SK-N-SH treated with all-trans-retinoic acid at 6 μM for 48 hours (cell line): Measurements from ENCODE around the gene SLC30A5.

Experiments used
- ATAC-seq: fragments of 200-7000 bp; cut with Tn5 transposase; 3 replicates; pipeline ENCODE4 v1.9.1; 2020; ENCODE audit warnings: mild to moderate bottlenecking, moderate library complexity
- ARNTL ChIP-seq: fragments of 450-650 bp; formaldehyde crosslinking; IDR thresholded peaks from 2 replicates; pipeline ENCODE4 v1.5.0; 2020; ENCODE audit warnings: low read depth, mild to moderate bottlenecking, moderate library complexity, borderline replicate concordance
- BACH2 ChIP-seq: fragments of 250-450 bp; sonication (Bioruptor Pico); IDR thresholded peaks from 2 replicates; pipeline ENCODE4 v1.9.0; 2021; ENCODE audit warnings: mild to moderate bottlenecking, borderline replicate concordance
- CREB5 ChIP-seq: fragments of 250-450 bp; sonication (Bioruptor Pico); IDR thresholded peaks from 2 replicates; pipeline ENCODE4 v1.5.1; 2020; ENCODE audit warnings: low read depth, mild to moderate bottlenecking, moderate library complexity
- CSDC2 ChIP-seq: fragments of 250-450 bp; sonication (Bioruptor Pico); IDR thresholded peaks from 2 replicates; pipeline ENCODE4 v1.5.0; 2020; ENCODE audit warnings: mild to moderate bottlenecking, moderate library complexity
- CSRNP3 ChIP-seq: fragments of 250-450 bp; sonication (Bioruptor Pico); IDR thresholded peaks from 2 replicates; pipeline ENCODE4 v1.5.1; 2021; ENCODE audit warnings: mild to moderate bottlenecking, moderate library complexity
- ESRRG ChIP-seq: fragments of 250-450 bp; sonication (Bioruptor Pico); IDR thresholded peaks from 2 replicates; pipeline ENCODE4 v1.6.1; 2021; ENCODE audit warnings: mild to moderate bottlenecking
- GLIS3 ChIP-seq: fragments of 250-450 bp; sonication (Bioruptor Pico); IDR thresholded peaks from 2 replicates; pipeline ENCODE4 v1.5.0; 2020; ENCODE audit warnings: mild to moderate bottlenecking, moderate library complexity
- ISL1 ChIP-seq: fragments of 250-450 bp; sonication (Bioruptor Pico); IDR thresholded peaks from 2 replicates; pipeline ENCODE4 v2.1.2; 2022; ENCODE audit warnings: mild to moderate bottlenecking, moderate library complexity
- OSR1 ChIP-seq: fragments of 250-450 bp; sonication (Bioruptor Pico); IDR thresholded peaks from 2 replicates; pipeline ENCODE4 v1.8.0; 2022; ENCODE audit warnings: moderate library complexity, mild to moderate bottlenecking, inconsistent platforms
- PATZ1 ChIP-seq: fragments of 250-450 bp; sonication (Bioruptor Pico); IDR thresholded peaks from 2 replicates; pipeline ENCODE4 v1.8.0; 2020; ENCODE audit warnings: mild to moderate bottlenecking, moderate library complexity, borderline replicate concordance
- POU6F1 ChIP-seq: fragments of 250-450 bp; sonication (Bioruptor Pico); IDR thresholded peaks from 2 replicates; pipeline ENCODE4 v1.8.0; 2021; ENCODE audit warnings: low read depth, mild to moderate bottlenecking, moderate library complexity, borderline replicate concordance
- PPARA ChIP-seq: fragments of 250-450 bp; sonication (Bioruptor Pico); IDR thresholded peaks from 2 replicates; pipeline ENCODE4 v1.5.0; 2020; ENCODE audit warnings: mild to moderate bottlenecking, borderline replicate concordance
- RARB ChIP-seq: fragments of 250-450 bp; sonication (Bioruptor Pico); IDR thresholded peaks from 2 replicates; pipeline ENCODE4 v1.8.0; 2021; ENCODE audit warnings: mild to moderate bottlenecking, moderate library complexity
- SNAI2 ChIP-seq: fragments of 250-450 bp; sonication (Bioruptor Pico); IDR thresholded peaks from 2 replicates; pipeline ENCODE4 v1.5.0; 2020; ENCODE audit warnings: mild to moderate bottlenecking, moderate library complexity
- TCF4 ChIP-seq: fragments of 250-450 bp; sonication (Bioruptor Pico); IDR thresholded peaks from 2 replicates; pipeline ENCODE4 v1.8.0; 2021; ENCODE audit warnings: mild to moderate bottlenecking, moderate library complexity, borderline replicate concordance
- TOX ChIP-seq: fragments of 250-450 bp; sonication (Bioruptor Pico); IDR thresholded peaks from 2 replicates; pipeline ENCODE4 v1.8.0; 2021; ENCODE audit warnings: mild to moderate bottlenecking, moderate library complexity, borderline replicate concordance
- TSHZ2 ChIP-seq: fragments of 250-450 bp; sonication (Bioruptor Pico); IDR thresholded peaks from 2 replicates; pipeline ENCODE4 v1.5.0; 2020; ENCODE audit warnings: mild to moderate bottlenecking, moderate library complexity
- ZC3H10 ChIP-seq: fragments of 250-450 bp; sonication (Bioruptor Pico); IDR thresholded peaks from 2 replicates; pipeline ENCODE4 v1.5.1; 2021; ENCODE audit warnings: mild to moderate bottlenecking, moderate library complexity
- ZFP3 ChIP-seq: fragments of 250-450 bp; sonication (Bioruptor Pico); IDR thresholded peaks from 2 replicates; pipeline ENCODE4 v1.5.0; 2020; ENCODE audit warnings: mild to moderate bottlenecking, moderate library complexity
- ZFP30 ChIP-seq: fragments of 450-650 bp; formaldehyde crosslinking; IDR thresholded peaks from 2 replicates; pipeline ENCODE4 v1.5.0; 2022; ENCODE audit warnings: mild to moderate bottlenecking, moderate library complexity
- ZNF70 ChIP-seq: fragments of 450-650 bp; formaldehyde crosslinking; IDR thresholded peaks from 2 replicates; pipeline ENCODE4 v1.5.0; 2020; ENCODE audit warnings: mild to moderate bottlenecking, moderate library complexity
- ZNF8 ChIP-seq: fragments of 450-650 bp; formaldehyde crosslinking; IDR thresholded peaks from 2 replicates; pipeline ENCODE4 v1.5.0; 2020; ENCODE audit warnings: mild to moderate bottlenecking, moderate library complexity

Gene SLC30A5

GRCh38 chr5:69048230-69048629 lies 45.6 kb upstream of the SLC30A5 start (continued):
- TF ChIP-seq ZFP3 (CRISPR knock-in tag) (no peak), ISL1 (no peak), RARB (CRISPR knock-in tag) (no peak), PPARA (CRISPR knock-in tag) (no peak), TCF4 (CRISPR knock-in tag) (no peak)
- TF ChIP-seq, all 23 proteins: peak for 0

GRCh38 chr5:69049151-69049550 lies 44.7 kb upstream of the SLC30A5 start:
- no peak for TF ChIP-seq ZNF70 (CRISPR knock-in tag)
- TF ChIP-seq CSRNP3 (CRISPR knock-in tag) = no peak
- TF ChIP-seq TOX (CRISPR knock-in tag) = no peak
- TF ChIP-seq, all 23 proteins: peak for 0
- no peak for ATAC-seq

GRCh38 chr5:69049796-69050195 lies 44.0 kb upstream of the SLC30A5 start:
- ATAC-seq = no peak
- no peak for TF ChIP-seq PPARA (CRISPR knock-in tag)
- TF ChIP-seq RARB (CRISPR knock-in tag) = no peak
- no peak for TF ChIP-seq ZNF70 (CRISPR knock-in tag)
- TF ChIP-seq ZFP3 (CRISPR knock-in tag) = no peak
- TF ChIP-seq TCF4 (CRISPR knock-in tag) = no peak
- TF ChIP-seq ZFP30 (CRISPR knock-in tag) = no peak
- TF ChIP-seq TSHZ2 (CRISPR knock-in tag) = no peak
- TF ChIP-seq CSDC2 (CRISPR knock-in tag) = no peak
- no peak for TF ChIP-seq BACH2 (CRISPR knock-in tag)
- no peak for TF ChIP-seq OSR1
- no peak for TF ChIP-seq GLIS3
- TF ChIP-seq TOX (CRISPR knock-in tag) = no peak
- TF ChIP-seq POU6F1 (CRISPR knock-in tag) = no peak
- TF ChIP-seq ZNF8 (CRISPR knock-in tag) = no peak
- no peak for TF ChIP-seq SNAI2 (CRISPR knock-in tag)
- no peak for TF ChIP-seq ARNTL (CRISPR knock-in tag)
- no peak for TF ChIP-seq ZC3H10 (CRISPR knock-in tag)

- ATAC-seq = no peak
- TF ChIP-seq CREB5 (CRISPR knock-in tag) (no peak), CSDC2 (CRISPR knock-in tag) (no peak), ZFP30 (CRISPR knock-in tag) (no peak)
Measured at GRCh38 chr5:69050214-69050613, 43.6 kb upstream of the SLC30A5 start.

GRCh38 chr5:69052181-69052580 lies 41.6 kb upstream of the SLC30A5 start:
- ATAC-seq = no peak
- TF ChIP-seq ISL1 = no peak
- no peak for TF ChIP-seq PATZ1
- TF ChIP-seq CREB5 (CRISPR knock-in tag) = no peak
- TF ChIP-seq TCF4 (CRISPR knock-in tag) = no peak
- no peak for TF ChIP-seq ZC3H10 (CRISPR knock-in tag)
- no peak for TF ChIP-seq TSHZ2 (CRISPR knock-in tag)
- TF ChIP-seq ZNF70 (CRISPR knock-in tag) = no peak
- TF ChIP-seq ESRRG = no peak
